A673 (cell line): ENCODE results near the gene TTC3. TPM values are rescaled to one million over a fixed set of nuclear protein-coding genes. Genes with fewer than 3 reads are reported as not detected.

Experiments used
- BruUV-seq: library from RNA; stranded (reverse); fragments of 400-500 nt; replicated peaks from 2 replicates; lab custom pipeline; 2021; lab: Mats Ljungman, UMichigan
- CTCF ChIA-PET: fragments of 300-600 bp; sonication (Branson Sonifier 250); formaldehyde crosslinking; loops from one replicate; lab custom pipeline; 2022; ENCODE audit warnings: antibody characterized with exemption; lab: Charles Lee
- POLR2A ChIA-PET: fragments of 300-600 bp; sonication (Branson Sonifier 250); formaldehyde crosslinking; loops from one replicate; lab custom pipeline; 2022; ENCODE audit warnings: antibody characterized with exemption; ENCODE audit not compliant: low non-redundant PET; lab: Charles Lee
- DNase-seq: peaks from one replicate; pipeline ENCODE4 v3.0.0-alpha.2; 2015; ENCODE audit warnings: low spot score
- H3K27ac ChIP-seq: fragments of 200-600 bp; sonication (generic); 2 replicates; pipeline ENCODE4 v1.5.1; 2016; ENCODE audit warnings: mixed run types, low read depth, mild to moderate bottlenecking, mixed read lengths, antibody characterized with exemption, low read length; ENCODE audit not compliant: poor library complexity, severe bottlenecking
- H3K27me3 ChIP-seq: fragments of 200-600 bp; sonication (generic); replicated peaks from 2 replicates; pipeline ENCODE4 v1.6.1; 2017; ENCODE audit warnings: mixed run types, low read depth, mild to moderate bottlenecking, mixed read lengths, antibody characterized with exemption, low read length; ENCODE audit not compliant: insufficient read depth, poor library complexity
- H3K36me3 ChIP-seq: fragments of 200-600 bp; sonication (generic); 2 replicates; pipeline ENCODE4 v1.6.1; 2016; ENCODE audit warnings: mixed run types, mild to moderate bottlenecking, mixed read lengths, antibody characterized with exemption, low read length; ENCODE audit not compliant: insufficient read depth, poor library complexity, severe bottlenecking
- H3K4me1 ChIP-seq: fragments of 200-600 bp; sonication (generic); 2 replicates; pipeline ENCODE4 v1.6.1; 2017; ENCODE audit warnings: mixed run types, mild to moderate bottlenecking, mixed read lengths, antibody characterized with exemption, low read length; ENCODE audit not compliant: insufficient read depth, poor library complexity, severe bottlenecking
- H3K4me3 ChIP-seq: fragments of 200-600 bp; sonication (generic); 2 replicates; pipeline ENCODE4 v1.5.1; 2016; ENCODE audit warnings: low read depth, mixed run types, mild to moderate bottlenecking, mixed read lengths, low read length; ENCODE audit not compliant: poor library complexity, severe bottlenecking
- H3K9me3 ChIP-seq: fragments of 200-600 bp; sonication (generic); 2 replicates; pipeline ENCODE4 v1.6.1; 2016; ENCODE audit warnings: mixed run types, low read depth, mild to moderate bottlenecking, mixed read lengths, antibody characterized with exemption, low read length; ENCODE audit not compliant: poor library complexity, severe bottlenecking
- CTCF ChIP-seq: fragments of 300-800, 200-600 bp; sonication (generic); conservative IDR thresholded peaks from 2 replicates; pipeline ENCODE4 v1.5.1; 2017; ENCODE audit warnings: low read depth, mild to moderate bottlenecking, antibody characterized with exemption, low read length, moderate library complexity, mixed read lengths
- EZH2 ChIP-seq: fragments of 200-600 bp; sonication (generic); IDR thresholded peaks from 2 replicates; pipeline ENCODE4 v1.6.1; 2017; ENCODE audit warnings: borderline replicate concordance, low read depth, mild to moderate bottlenecking, mixed read lengths, antibody characterized with exemption, low read length; ENCODE audit not compliant: poor library complexity, severe bottlenecking
- intact Hi-C: fragments of 100-400 bp; cut with micrococcal nuclease; formaldehyde crosslinking; loops from one replicate; pipeline ENCODE4 v1.10.0; 2022; ENCODE audit not compliant: unreplicated experiment
- total RNA-seq: library from RNA; stranded (reverse); gene quantifications from 2 replicates; pipeline ENCODE4 v1.2.3, GENCODE V29; 2021

The TTC3 gene
- total RNA-seq, 1 experiment from 2014 or later: 137 TPM

GRCh38 chr21:37204580-37204979 is 131.5 kb downstream of the TTC3 start:
- CTCF ChIA-PET: no interaction called here
- no peak for DNase-seq
- POLR2A ChIA-PET: interaction anchor here (0.5 kb wide), 1 partner anchor 15 kb away, joined by 6 read pairs; no protein-coding TSS in a partner anchor
- Histone ChIP-seq H3K9me3 (no peaks in the 10 kb centered on the region), H3K36me3 (peaks cover 26% of the 10 kb centered on the region), H3K27me3 (no peaks in the 10 kb centered on the region), H3K4me1 (no peaks in the 10 kb centered on the region), H3K27ac (no peak overlapping the region), H3K4me3 (no peak overlapping the region)
- no TSS peak for BruUV-seq
- intact Hi-C loops: no loop called here
- TF ChIP-seq CTCF (no peak), EZH2 (no peak)

- CTCF ChIA-PET: no interaction called here
- no peak for DNase-seq
- no peak overlapping the region for H3K4me3 ChIP-seq
- intact Hi-C loops: no loop called here
- no peaks in the 10 kb centered on the region for H3K27me3 ChIP-seq
- no peaks in the 10 kb centered on the region for H3K4me1 ChIP-seq
- H3K27ac ChIP-seq: no peak overlapping the region
- no peak for TF ChIP-seq CTCF
- no peak for TF ChIP-seq EZH2
- H3K36me3 ChIP-seq: peaks cover 9% of the 10 kb centered on the region
- no TSS peak for BruUV-seq
- H3K9me3 ChIP-seq: no peaks in the 10 kb centered on the region
- POLR2A ChIA-PET: no interaction called here
Measured at GRCh38 chr21:37206496-37206895, 133.4 kb downstream of the TTC3 start.

- Histone ChIP-seq H3K36me3 (no peaks in the 10 kb centered on the region), H3K9me3 (no peaks in the 10 kb centered on the region), H3K27ac (no peak overlapping the region), H3K4me3 (no peak overlapping the region), H3K4me1 (no peaks in the 10 kb centered on the region), H3K27me3 (no peaks in the 10 kb centered on the region)
- DNase-seq: no peak
- CTCF ChIA-PET: interaction anchor here (0.6 kb wide), 1 partner anchor 8 kb away, joined by 6 read pairs; no protein-coding TSS in a partner anchor
- POLR2A ChIA-PET: no interaction called here
- intact Hi-C loops: no loop called here
- no TSS peak for BruUV-seq
- no peak for TF ChIP-seq CTCF
- no peak for TF ChIP-seq EZH2
Measured at GRCh38 chr21:37207441-37208009, 134.5 kb downstream of the TTC3 start.
